GM04504 (cell line): ENCODE measurements around the gene CREG2.
A peak's percentile ranks its signal among the peaks of the same experiment; 100 is the strongest.

Experiments
- DNase-seq: peaks from one replicate; pipeline ENCODE4 v3.0.0-alpha.2; 2012; ENCODE audit warnings: low read depth

CREG2 gene

GRCh38 chr2:101387151-101387834 is at the start of gene CREG2:
CREG2 (minus strand) TSS chr2:101387503; CDS start chr2:101387457, 46 bp downstream.
- DNase-seq = peak; percentile 34

DNA sequence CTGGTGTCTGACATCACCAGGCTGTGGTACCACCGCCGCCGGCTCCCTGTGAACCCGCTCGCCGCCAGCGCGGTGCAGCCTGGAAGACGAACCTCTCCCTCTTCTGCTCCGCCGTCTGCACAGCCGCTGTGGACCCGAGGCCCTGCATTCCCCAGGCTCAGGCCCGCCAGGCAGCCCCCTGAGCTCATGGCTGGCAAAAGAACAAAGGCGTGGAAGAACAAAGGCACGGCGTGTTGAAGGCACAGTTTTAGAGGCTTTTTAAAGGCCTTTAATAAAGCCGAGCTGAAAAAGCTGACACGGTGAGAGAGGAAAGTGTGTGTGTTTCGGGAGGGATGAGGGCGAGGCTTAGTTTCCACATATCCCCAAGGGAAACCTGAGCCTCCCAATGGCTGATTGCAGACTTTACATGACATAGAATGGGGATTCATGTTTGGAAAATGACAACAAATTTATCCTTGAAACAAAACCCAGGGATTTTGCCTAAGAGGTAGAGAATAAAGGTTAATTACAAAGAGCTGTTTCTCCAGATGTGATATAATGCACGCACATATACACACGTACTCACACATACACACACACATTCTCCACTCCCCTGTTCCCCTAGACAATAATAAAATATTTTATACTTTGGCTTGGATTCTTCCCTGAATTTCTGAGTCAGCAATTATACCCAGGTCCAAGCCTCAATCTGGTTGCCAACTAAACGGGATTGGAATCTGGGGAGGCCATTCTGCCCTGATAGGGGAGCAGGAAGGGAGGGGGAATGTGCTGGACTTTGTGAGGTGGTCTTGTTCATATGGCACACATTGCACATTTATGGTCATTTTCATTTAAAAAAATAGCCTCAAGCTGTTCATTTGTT is 47.9 kb upstream of the CREG2 start:
- DNase-seq = peak; percentile 10

DNA sequence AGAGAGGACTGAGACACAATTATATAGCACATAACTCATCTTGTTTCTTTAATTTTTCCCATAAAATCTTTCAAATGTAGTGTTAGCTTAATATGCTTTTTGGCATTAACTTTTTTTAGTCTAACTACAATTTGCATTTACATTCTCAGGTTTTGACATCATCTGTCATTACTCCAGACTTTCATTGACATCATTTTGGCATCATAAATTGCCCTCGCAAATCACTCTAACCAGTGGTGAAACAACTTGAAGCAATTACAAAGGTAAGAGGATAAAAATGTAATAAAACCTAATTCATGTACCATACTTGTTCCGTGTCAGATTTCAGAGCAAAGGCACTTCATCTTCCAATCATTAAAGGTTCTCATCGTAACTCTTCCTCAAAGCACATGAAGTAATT is 46.2 kb upstream of the CREG2 start:
- DNase-seq = peak; percentile 35

- DNase-seq = peak; percentile 32
Observed at GRCh38 chr2:101432411-101433181, 45.3 kb upstream of the CREG2 start.

DNA sequence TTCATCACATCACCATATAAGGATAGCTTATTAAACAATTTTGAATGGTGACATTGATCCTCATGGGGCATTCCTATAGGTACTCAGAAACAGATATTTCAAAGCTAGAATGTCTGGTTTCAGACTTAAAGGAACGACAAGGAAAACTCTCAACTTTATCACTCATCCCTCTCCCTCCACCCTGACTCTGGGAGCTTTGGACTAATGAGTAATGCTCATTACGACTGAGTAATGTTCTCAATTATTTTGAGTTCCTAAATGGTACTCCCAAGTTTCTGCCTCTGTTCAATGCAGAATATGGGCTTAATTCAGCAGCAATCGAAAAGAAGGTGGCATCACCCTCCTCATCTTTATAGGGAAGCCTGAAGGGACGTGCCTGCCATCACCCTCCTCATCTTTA is 44.2 kb upstream of the CREG2 start:
- no peak for DNase-seq

GRCh38 chr2:101430156-101430555 is 42.9 kb upstream of the CREG2 start:
- peak; percentile 12 for DNase-seq

DNA sequence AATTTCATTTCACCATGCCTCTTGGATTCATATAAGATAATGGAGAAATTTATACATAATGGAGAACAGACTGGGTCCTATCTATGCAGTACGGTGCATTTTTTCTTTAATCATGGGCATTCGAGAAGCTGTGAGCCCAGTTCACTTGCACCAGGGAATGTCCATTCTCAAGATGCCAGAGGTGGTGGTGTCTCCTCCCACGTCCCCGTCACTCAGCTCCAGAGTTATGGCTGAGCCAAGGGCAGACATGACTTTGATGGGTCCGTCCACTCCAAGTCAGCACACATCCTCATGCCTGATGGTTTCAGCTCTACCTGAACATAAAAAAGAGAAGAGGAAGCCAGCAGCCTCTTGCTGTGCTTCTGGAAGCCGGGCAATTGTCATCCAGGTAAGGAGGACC is 42.1 kb upstream of the CREG2 start:
- no peak for DNase-seq

DNA sequence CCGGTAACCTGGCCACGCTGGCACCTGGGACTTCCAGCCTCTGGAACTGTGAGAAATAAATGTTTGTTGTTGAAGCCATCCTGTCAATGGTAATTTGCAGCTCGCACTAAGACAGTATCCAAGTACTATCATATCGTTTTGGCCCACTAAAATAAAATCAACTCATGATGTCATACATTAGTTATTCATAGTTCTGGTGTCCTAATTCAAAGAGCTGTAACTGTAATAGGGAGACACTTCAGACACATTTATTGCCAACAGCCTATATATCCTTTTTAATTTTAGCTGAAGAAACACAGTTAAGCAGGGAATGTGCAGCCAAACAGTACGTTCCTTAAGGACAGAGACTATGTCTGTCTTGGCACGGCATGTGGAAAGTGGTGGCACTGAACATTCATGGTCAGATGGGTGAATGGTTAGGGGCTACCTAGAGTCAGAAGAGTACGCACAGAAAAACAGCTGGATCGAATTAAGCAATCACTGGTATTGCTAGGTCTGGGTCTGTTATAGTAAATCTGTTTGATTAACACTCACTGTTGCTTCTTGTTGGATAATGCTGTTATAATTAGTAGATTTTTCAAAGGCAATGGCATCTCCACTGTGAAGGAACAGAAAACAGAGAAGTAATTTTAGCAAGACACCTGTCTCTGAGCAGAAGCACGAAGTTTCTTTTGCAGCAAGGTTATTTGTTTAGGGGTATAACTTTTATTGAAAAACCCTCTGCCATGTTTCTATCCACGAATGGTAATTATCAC is 41.3 kb upstream of the CREG2 start:
- DNase-seq = no peak

GRCh38 chr2:101427743-101428142 is 40.4 kb upstream of the CREG2 start:
- no peak for DNase-seq

- no peak for DNase-seq
Observed at GRCh38 chr2:101427240-101427639, 39.9 kb upstream of the CREG2 start.

- DNase-seq = no peak
Observed at GRCh38 chr2:101426822-101427221, 39.5 kb upstream of the CREG2 start.

- no peak for DNase-seq
Observed at GRCh38 chr2:101420623-101421022, 33.3 kb upstream of the CREG2 start.

GRCh38 chr2:101419096-101419663 is 31.9 kb upstream of the CREG2 start:
- no peak for DNase-seq

DNA sequence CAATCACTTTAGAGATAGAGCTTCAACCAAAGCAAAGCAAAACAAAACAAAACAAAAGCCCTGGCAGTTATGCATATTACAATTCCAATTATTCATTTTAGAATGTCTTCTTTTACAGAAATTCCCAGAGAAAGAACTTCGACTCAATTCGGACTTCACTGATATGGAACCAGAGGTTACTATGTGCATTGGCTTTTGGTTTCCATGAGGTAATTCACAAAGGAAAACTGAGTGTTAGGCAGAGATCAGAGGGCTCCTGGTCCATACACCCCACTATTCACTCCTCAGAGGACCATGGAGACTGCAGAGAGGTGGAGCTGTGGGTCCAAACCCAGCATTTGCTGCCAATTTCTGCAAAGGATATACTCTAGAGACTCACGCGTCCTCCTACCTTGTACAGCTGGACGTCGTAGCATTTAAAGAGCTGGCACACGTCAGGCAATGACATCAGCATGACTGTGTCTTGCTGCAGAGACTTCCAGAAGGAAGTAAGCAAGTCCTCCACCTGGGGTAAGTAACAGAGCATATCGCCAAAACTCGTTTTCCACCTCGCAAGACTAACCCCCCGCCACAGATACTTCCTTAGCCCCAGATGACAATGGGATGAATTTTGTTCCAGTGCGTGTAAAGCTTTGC is 31.3 kb upstream of the CREG2 start:
- DNase-seq = no peak

DNA sequence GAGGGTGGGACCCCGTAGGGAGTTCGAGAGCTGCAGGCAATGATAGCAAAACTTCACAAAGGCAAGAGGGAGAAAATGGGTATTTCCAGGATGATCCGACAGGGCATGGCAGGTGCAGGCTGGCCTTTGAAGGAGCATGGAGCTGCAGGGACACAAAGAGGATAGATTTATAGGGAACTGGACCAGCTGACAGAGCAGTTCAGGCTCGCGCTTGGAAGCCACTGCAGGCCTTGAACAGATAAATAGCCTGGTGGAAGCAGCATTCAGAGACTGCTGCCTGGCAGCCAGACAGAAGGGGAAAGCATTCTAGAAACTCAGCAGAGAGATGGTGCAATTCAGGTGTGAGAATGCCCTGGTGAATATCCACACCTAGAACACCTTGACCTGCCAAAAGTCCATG is 29.3 kb upstream of the CREG2 start:
- DNase-seq = no peak

- DNase-seq = no peak
Observed at GRCh38 chr2:101415884-101416283, 28.6 kb upstream of the CREG2 start.

- no peak for DNase-seq
Observed at GRCh38 chr2:101415220-101415619, 27.9 kb upstream of the CREG2 start.

DNA sequence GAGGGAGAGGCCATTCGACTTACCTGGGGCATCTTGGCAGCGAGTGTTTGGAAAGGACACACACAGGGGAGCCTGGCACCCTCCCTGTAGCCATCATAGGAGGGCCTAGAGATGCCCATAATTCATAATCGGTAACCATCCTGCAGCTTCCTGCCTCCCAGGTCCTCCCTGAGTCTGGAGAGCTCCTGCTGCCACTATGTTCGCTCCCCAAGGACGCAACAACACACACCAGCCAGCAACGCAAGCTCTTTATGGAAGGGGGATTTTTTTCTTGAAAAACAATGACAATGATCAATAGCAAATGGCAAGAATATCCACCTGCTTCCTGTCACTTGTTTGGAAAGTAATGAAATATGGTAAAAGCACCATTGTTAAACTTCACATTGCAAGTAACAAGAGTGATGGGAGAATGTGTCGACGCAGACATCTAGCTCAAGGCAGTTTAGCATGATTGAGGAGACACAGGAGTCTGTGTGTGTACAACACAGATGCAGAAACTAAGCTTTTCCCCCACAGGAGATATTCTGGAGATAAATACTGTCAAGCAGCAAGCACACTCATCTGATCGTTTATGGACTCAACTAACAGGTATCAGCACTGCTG is 24.9 kb upstream of the CREG2 start:
- no peak for DNase-seq

- no peak for DNase-seq
Observed at GRCh38 chr2:101410746-101411145, 23.4 kb upstream of the CREG2 start.

DNA sequence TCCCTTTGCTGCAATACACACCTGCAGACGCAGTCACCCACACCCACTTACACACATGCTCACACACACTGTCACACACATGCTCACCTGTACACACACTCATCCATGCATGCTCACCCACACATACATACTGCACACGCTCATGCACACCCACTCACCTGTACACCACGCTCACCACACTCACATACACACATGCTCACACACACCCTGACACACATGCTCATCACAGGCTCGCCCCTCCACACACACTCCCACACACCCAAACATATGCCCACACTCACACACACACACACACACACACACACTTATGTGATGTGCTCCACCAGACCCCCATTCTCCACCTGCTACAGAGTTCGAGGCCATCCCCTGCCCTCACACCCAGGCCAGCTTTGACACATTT is 22.8 kb upstream of the CREG2 start:
- no peak for DNase-seq

DNA sequence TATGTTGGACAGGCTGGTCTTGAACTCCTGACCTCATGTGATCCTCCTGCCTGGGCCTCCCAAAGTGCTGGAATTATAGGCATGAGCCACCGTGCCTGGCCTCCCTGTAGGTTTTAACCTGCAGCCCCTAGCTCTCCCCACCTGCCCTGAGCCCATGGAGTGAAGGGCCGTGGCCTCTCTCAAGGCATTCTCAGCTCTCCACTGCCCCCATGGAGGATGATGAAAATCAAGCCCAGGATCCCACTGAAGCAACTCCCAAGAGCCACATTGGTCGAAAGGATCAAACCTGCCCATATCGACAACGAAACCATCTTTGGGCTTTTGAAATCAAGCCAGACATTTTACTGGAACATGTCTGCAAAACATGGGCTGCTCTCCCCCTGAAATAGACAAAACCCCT is 22.4 kb upstream of the CREG2 start:
- no peak for DNase-seq
